ENCODE data around the gene RANBP1.

The RANBP1 gene

GRCh38 chr22:20089977-20090729, 25.8 kb upstream of the RANBP1 start:
- H3K4me1 ChIP-seq (ENCODE audit: control insufficient read depth in 1 of 2, insufficient read depth in 2 of 2, low read length in 2 of 2), result peaks cover 0 to under 1% of the 10 kb centered on the region in 2 donors
- peaks cover 82 to 91% of the 10 kb centered on the region in 2 donors for H3K36me3 ChIP-seq (ENCODE audit: control insufficient read depth in 1 of 2, insufficient read depth in 2 of 2, low read length in 2 of 2)
- H3K27ac ChIP-seq (ENCODE audit: low read length), result no peak overlapping the region
- no peaks in the 10 kb centered on the region for H3K9me3 ChIP-seq (ENCODE audit: control insufficient read depth in 1 of 2, low read length in 2 of 2)
- H3K27me3 ChIP-seq (ENCODE audit: low read depth, low read length), result no peaks in the 10 kb centered on the region
- H3K4me3 ChIP-seq (ENCODE audit: low read depth in 1 of 2, low read length in 2 of 2), result no peak overlapping the region

GRCh38 chr22:20090730-20091240, 25.1 kb upstream of the RANBP1 start:
- no peaks in the 10 kb centered on the region for H3K4me1 ChIP-seq (ENCODE audit: control insufficient read depth in 1 of 2, insufficient read depth in 2 of 2, low read length in 2 of 2)
- H3K27me3 ChIP-seq (ENCODE audit: low read depth, low read length), result no peaks in the 10 kb centered on the region
- H3K27ac ChIP-seq (ENCODE audit: low read length), result no peak overlapping the region
- H3K4me3 ChIP-seq (ENCODE audit: low read depth in 1 of 2, low read length in 2 of 2), result no peak overlapping the region
- peaks cover 84 to 97% of the 10 kb centered on the region in 2 donors for H3K36me3 ChIP-seq (ENCODE audit: control insufficient read depth in 1 of 2, insufficient read depth in 2 of 2, low read length in 2 of 2)
- H3K9me3 ChIP-seq (ENCODE audit: control insufficient read depth in 1 of 2, low read length in 2 of 2), result no peaks in the 10 kb centered on the region

- Histone ChIP-seq H3K4me1 (ENCODE audit: control insufficient read depth in 1 of 2, insufficient read depth in 2 of 2, low read length in 2 of 2) (no peaks in the 10 kb centered on the region), H3K36me3 (ENCODE audit: control insufficient read depth in 1 of 2, insufficient read depth in 2 of 2, low read length in 2 of 2) (peaks cover 82 to 98% of the 10 kb centered on the region in 2 donors)
Measured at GRCh38 chr22:20091690-20092476, 24.0 kb upstream of the RANBP1 start.

DNA sequence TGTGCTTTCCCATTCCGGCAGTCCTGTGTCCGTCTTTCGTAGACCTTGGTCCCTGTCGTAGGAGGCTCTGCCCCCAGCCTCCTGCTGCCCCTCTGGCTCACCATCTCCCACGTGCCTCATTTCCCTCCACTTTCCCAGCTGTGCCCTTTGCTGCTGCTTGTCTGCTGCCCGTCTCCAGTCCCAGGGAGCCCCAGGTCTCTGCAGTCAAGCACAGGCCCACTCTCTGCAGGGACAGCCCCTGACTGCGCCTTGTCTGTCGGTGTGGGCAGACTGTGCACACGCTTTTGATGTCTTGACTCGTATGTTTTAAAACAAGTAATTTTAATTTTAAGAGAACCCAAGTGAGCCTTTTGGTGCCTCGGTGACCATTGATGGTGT, 23.4 kb upstream of the RANBP1 start:
- no peaks in the 10 kb centered on the region for H3K4me1 ChIP-seq (ENCODE audit: control insufficient read depth in 1 of 2, insufficient read depth in 2 of 2, low read length in 2 of 2)
- no peaks in the 10 kb centered on the region for H3K9me3 ChIP-seq (ENCODE audit: control insufficient read depth in 1 of 2, low read length in 2 of 2)
- H3K27ac ChIP-seq (ENCODE audit: low read length), result no peak overlapping the region
- peaks cover 76 to 98% of the 10 kb centered on the region in 2 donors for H3K36me3 ChIP-seq (ENCODE audit: control insufficient read depth in 1 of 2, insufficient read depth in 2 of 2, low read length in 2 of 2)
- no peaks in the 10 kb centered on the region for H3K27me3 ChIP-seq (ENCODE audit: low read depth, low read length)
- no peak overlapping the region for H3K4me3 ChIP-seq (ENCODE audit: low read depth in 1 of 2, low read length in 2 of 2)

More at GRCh38 chr22:20091690-20092476, 24.0 kb upstream of the RANBP1 start:
- Histone ChIP-seq H3K27me3 (ENCODE audit: low read depth, low read length) (no peaks in the 10 kb centered on the region), H3K9me3 (ENCODE audit: control insufficient read depth in 1 of 2, low read length in 2 of 2) (no peaks in the 10 kb centered on the region), H3K4me3 (ENCODE audit: low read depth in 1 of 2, low read length in 2 of 2) (no peak overlapping the region), H3K27ac (ENCODE audit: low read length) (no peak overlapping the region)

DNA sequence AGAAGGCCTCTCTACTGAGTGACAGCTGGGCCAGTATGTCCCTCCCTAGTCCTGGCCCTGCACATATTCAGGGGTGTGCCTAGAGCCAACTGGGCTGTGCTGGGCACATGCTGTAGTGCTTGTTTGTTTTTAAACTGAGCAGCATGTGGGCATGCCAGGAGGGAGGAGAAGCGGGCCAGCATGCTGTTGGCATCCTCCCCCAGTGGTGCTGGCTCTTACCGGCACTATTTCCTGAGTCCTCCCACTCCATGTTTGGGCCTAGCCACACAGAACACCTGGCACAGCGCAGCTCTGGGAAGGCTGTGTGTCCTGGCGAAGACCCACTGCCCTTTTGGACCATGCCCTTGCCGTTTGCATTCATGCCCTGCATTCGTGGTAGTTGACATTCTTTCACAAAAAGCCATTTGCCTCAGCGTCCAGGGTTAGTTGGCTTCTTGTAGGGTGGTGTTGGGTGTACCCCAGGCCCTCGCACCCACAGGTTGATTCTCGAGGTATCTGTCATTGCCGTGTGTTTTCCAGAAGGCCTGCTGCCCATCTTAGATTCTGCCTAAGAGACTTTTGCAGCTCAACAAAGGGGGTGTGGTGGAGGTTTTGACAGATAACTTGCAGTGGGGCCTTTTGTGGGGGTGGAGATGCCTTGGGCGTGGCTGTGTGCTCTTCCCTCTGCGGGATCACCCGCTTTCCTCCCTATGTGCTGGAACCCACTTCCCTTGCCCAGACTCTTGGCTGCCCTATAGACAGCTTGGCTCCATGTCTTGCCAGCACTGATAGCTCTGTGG, 22.3 kb upstream of the RANBP1 start:
- Histone ChIP-seq H3K9me3 (ENCODE audit: control insufficient read depth in 1 of 2, low read length in 2 of 2) (no peaks in the 10 kb centered on the region), H3K36me3 (ENCODE audit: control insufficient read depth in 1 of 2, insufficient read depth in 2 of 2, low read length in 2 of 2) (peaks cover 71 to 93% of the 10 kb centered on the region in 2 donors), H3K27ac (ENCODE audit: low read length) (no peak overlapping the region), H3K27me3 (ENCODE audit: low read depth, low read length) (no peaks in the 10 kb centered on the region), H3K4me3 (ENCODE audit: low read depth in 1 of 2, low read length in 2 of 2) (no peak overlapping the region), H3K4me1 (ENCODE audit: control insufficient read depth in 1 of 2, insufficient read depth in 2 of 2, low read length in 2 of 2) (no peaks in the 10 kb centered on the region)

DNA sequence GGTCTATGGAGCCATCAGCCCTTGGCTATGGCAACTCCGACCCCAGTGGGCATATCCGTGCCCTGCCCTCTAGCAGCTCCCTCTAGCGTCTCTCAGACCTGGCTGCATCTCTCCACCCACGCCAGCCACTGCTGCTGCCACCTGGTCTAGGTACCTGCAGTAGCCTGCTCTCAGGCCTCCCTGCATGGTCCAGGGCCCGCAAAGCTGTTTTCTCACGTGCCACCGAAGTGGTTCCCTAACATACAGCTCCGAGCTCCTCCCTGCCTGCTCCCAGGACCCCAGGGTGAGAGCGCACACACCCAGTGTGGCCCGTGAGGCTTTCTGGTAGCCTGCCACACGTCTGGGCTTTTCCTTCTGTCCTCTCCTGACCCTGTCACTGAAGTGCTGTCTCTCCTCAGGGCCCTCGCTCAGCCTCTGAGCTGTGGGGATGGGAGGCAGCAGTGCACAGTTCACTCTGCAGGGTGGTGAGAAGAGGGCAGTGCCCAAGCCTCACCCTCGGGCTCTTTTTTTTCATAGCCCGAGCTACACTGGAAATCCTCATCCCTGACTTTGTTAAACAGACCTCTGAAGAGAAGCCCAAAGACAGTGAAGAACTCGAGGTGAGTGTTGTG, 21.6 kb upstream of the RANBP1 start:
- Histone ChIP-seq H3K36me3 (ENCODE audit: control insufficient read depth in 1 of 2, insufficient read depth in 2 of 2, low read length in 2 of 2) (peaks cover 73 to 93% of the 10 kb centered on the region in 2 donors), H3K27me3 (ENCODE audit: low read depth, low read length) (no peaks in the 10 kb centered on the region), H3K27ac (ENCODE audit: low read length) (no peak overlapping the region), H3K4me1 (ENCODE audit: control insufficient read depth in 1 of 2, insufficient read depth in 2 of 2, low read length in 2 of 2) (no peaks in the 10 kb centered on the region), H3K4me3 (ENCODE audit: low read depth in 1 of 2, low read length in 2 of 2) (no peak overlapping the region), H3K9me3 (ENCODE audit: control insufficient read depth in 1 of 2, low read length in 2 of 2) (no peaks in the 10 kb centered on the region)

DNA sequence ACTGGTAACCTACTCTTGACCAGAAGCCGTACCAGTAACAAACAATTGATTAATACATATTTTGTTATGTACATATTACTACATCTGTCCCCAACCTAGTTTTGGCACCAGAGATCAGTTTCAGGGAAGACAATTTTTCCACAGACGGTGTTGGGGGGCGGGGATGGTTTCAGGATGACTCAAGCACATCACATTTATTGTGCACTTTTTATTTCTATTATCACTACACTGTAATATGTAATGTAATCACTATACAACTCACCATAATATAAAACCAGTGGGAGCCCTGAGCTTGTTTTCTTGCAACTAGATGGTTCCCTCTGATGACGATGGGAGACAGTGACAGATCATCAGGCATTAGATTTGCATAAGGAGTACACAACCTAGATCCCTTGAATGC, 20.4 kb upstream of the RANBP1 start:
- H3K4me3 ChIP-seq (ENCODE audit: low read depth in 1 of 2, low read length in 2 of 2), result no peak overlapping the region
- no peaks in the 10 kb centered on the region for H3K27me3 ChIP-seq (ENCODE audit: low read depth, low read length)
- H3K27ac ChIP-seq (ENCODE audit: low read length), result no peak overlapping the region
- H3K9me3 ChIP-seq (ENCODE audit: control insufficient read depth in 1 of 2, low read length in 2 of 2), result no peaks in the 10 kb centered on the region
- H3K36me3 ChIP-seq (ENCODE audit: control insufficient read depth in 1 of 2, insufficient read depth in 2 of 2, low read length in 2 of 2), result peaks cover 65 to 91% of the 10 kb centered on the region in 2 donors
- H3K4me1 ChIP-seq (ENCODE audit: control insufficient read depth in 1 of 2, insufficient read depth in 2 of 2, low read length in 2 of 2), result no peaks in the 10 kb centered on the region

- Histone ChIP-seq H3K9me3 (ENCODE audit: control insufficient read depth in 1 of 2, low read length in 2 of 2) (no peaks in the 10 kb centered on the region), H3K36me3 (ENCODE audit: control insufficient read depth in 1 of 2, insufficient read depth in 2 of 2, low read length in 2 of 2) (peaks cover 58 to 91% of the 10 kb centered on the region in 2 donors), H3K4me3 (ENCODE audit: low read depth in 1 of 2, low read length in 2 of 2) (no peak overlapping the region), H3K27ac (ENCODE audit: low read length) (no peak overlapping the region), H3K4me1 (ENCODE audit: control insufficient read depth in 1 of 2, insufficient read depth in 2 of 2, low read length in 2 of 2) (no peaks in the 10 kb centered on the region), H3K27me3 (ENCODE audit: low read depth, low read length) (no peaks in the 10 kb centered on the region)
Measured at GRCh38 chr22:20096574-20097420, 19.1 kb upstream of the RANBP1 start.

- Histone ChIP-seq H3K27me3 (ENCODE audit: low read depth, low read length) (no peaks in the 10 kb centered on the region), H3K36me3 (ENCODE audit: control insufficient read depth in 1 of 2, insufficient read depth in 2 of 2, low read length in 2 of 2) (peaks cover 50 to 78% of the 10 kb centered on the region in 2 donors), H3K4me3 (ENCODE audit: low read depth in 1 of 2, low read length in 2 of 2) (no peak overlapping the region), H3K4me1 (ENCODE audit: control insufficient read depth in 1 of 2, insufficient read depth in 2 of 2, low read length in 2 of 2) (no peaks in the 10 kb centered on the region), H3K27ac (ENCODE audit: low read length) (no peak overlapping the region), H3K9me3 (ENCODE audit: control insufficient read depth in 1 of 2, low read length in 2 of 2) (no peaks in the 10 kb centered on the region)
Measured at GRCh38 chr22:20099099-20099711, 16.7 kb upstream of the RANBP1 start.

DNA sequence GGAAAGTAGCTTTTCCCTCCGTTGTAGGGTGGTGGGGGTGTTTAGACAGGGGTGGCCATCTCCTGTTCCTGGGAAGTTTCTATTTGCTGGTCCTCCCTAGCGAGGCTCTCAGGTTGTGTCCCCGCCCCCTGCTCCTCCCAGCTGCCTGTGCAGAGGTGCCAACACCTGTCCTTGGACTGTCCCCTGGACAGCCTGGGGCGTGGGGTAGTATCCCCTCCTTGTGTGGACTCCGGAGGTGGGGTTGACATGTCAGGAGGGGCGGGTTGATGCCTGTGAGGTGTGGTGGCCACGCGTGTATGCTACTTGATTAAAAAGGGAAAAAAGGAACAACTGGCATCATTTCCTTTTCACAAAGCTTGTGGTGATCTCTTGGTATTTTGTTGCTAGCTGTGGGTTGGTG, 14.3 kb upstream of the RANBP1 start:
- Histone ChIP-seq H3K27ac (ENCODE audit: low read length) (no peak overlapping the region), H3K4me1 (ENCODE audit: control insufficient read depth in 1 of 2, insufficient read depth in 2 of 2, low read length in 2 of 2) (no peaks in the 10 kb centered on the region), H3K9me3 (ENCODE audit: control insufficient read depth in 1 of 2, low read length in 2 of 2) (no peaks in the 10 kb centered on the region), H3K27me3 (ENCODE audit: low read depth, low read length) (no peaks in the 10 kb centered on the region), H3K4me3 (ENCODE audit: low read depth in 1 of 2, low read length in 2 of 2) (no peak overlapping the region), H3K36me3 (ENCODE audit: control insufficient read depth in 1 of 2, insufficient read depth in 2 of 2, low read length in 2 of 2) (peaks cover 52 to 76% of the 10 kb centered on the region in 2 donors)
